HG03103 (cell line): Measurements from ENCODE around the gene PTOV1.

Experiments
- ATAC-seq: cut with Tn5 transposase; IDR thresholded peaks from one replicate; pipeline ENCODE4 v1.9.1; 2021; ENCODE audit warnings: low read depth; ENCODE audit not compliant: unreplicated experiment

The PTOV1 gene

GRCh38 chr19:49884109-49884508 lies 33.1 kb downstream of the PTOV1 start:
- no peak for ATAC-seq

GRCh38 chr19:49884760-49885159 lies 33.8 kb downstream of the PTOV1 start:
- ATAC-seq: no peak

GRCh38 chr19:49887037-49887664 lies 36.2 kb downstream of the PTOV1 start:
- no peak for ATAC-seq

- no peak for ATAC-seq
Measured at GRCh38 chr19:49887665-49888509, 36.9 kb downstream of the PTOV1 start.

GRCh38 chr19:49888510-49888824 lies 37.5 kb downstream of the PTOV1 start:
- ATAC-seq: no peak

- no peak for ATAC-seq
Measured at GRCh38 chr19:49889038-49889686, 38.2 kb downstream of the PTOV1 start.

GRCh38 chr19:49889687-49890348 lies 38.9 kb downstream of the PTOV1 start:
- ATAC-seq: no peak

- no peak for ATAC-seq
Measured at GRCh38 chr19:49890349-49891311, 39.7 kb downstream of the PTOV1 start.

- no peak for ATAC-seq
Measured at GRCh38 chr19:49891393-49891792, 40.4 kb downstream of the PTOV1 start.

- ATAC-seq: no peak
Measured at GRCh38 chr19:49892716-49893115, 41.8 kb downstream of the PTOV1 start.

GRCh38 chr19:49894011-49894664 lies 43.2 kb downstream of the PTOV1 start:
- no peak for ATAC-seq

- ATAC-seq: no peak
Measured at GRCh38 chr19:49894879-49895565, 44.1 kb downstream of the PTOV1 start.

- no peak for ATAC-seq
Measured at GRCh38 chr19:49895566-49896297, 44.8 kb downstream of the PTOV1 start.

GRCh38 chr19:49896863-49897621 lies 46.1 kb downstream of the PTOV1 start, which contains the start of gene IL4I1:
Gene IL4I1, minus strand, starts transcription at chr19:49896887. Its CDS starts 727 bp downstream, at chr19:49896160.
- no peak for ATAC-seq

GRCh38 chr19:49904136-49904535 lies 53.2 kb downstream of the PTOV1 start:
- ATAC-seq: no peak

- ATAC-seq: no peak
Measured at GRCh38 chr19:49906879-49907564, 56.1 kb downstream of the PTOV1 start.
